Measurements from ENCODE around the gene AMOTL2. TPM values are rescaled to one million over a fixed set of nuclear protein-coding genes. Genes with fewer than 3 reads are reported as not detected.
A peak's percentile ranks its signal among the peaks of the same experiment; 100 is the strongest.

Gene AMOTL2
- 59.7 TPM for polyA plus RNA-seq (2013, experiment 1 of 2)
- 50.8 TPM for polyA plus RNA-seq (2013, experiment 2 of 2)

DNA sequence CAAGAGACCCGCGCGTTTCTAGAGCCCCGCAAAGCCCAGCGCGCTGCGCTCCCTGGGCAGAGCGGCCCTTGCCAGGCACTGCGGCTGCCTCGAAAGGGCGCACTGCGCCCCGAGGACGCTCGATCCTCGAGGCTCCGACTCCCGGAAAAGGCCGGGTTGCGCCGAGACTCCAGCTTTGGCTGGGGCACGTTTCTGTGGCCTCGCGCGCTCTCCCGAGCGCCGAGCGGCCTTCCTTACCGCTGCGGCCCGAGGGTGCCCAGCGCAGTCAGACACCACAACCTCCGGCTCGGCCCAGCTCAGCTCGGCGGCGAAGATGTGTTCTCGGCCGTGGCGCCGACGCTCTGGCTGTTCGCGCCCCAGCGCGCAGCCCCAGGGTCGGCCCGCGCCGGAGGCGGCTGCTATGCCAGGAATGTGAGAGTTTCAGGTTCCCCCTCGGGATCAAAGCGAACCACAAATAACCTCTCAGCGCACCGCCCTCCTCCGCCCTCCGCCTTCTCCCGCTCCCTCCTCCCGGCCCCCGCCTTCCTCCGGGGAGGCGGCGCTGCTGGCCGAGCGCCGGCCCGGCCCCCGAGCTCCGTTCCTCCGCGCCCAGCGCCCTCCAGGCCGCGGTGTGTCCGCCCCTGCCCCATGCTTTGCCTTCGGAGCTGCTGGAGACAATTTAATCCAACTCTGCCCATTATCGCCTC is at the start of gene AMOTL2:
Gene AMOTL2, minus strand, starts transcription at position 343 of the 686 bp plus-strand sequence. CDS start 3,014 bp downstream, outside the sequence.
- peaks cover 48% of the 10 kb centered on the region for H3K4me1 ChIP-seq (ENCODE audit: control insufficient read depth, insufficient read depth, low read length, poor library complexity, severe bottlenecking)
- H3K27ac ChIP-seq (ENCODE audit: low read depth, low read length, severe bottlenecking): peak within 1 kb of the TSS; percentile 100
- WGBS, 2 experiments (ENCODE audit: insufficient coverage in 2 of 2): 0% methylated on average over 51 to 72 of the region's 78 CpGs
- no peaks in the 10 kb centered on the region for H3K9me3 ChIP-seq (ENCODE audit: control insufficient read depth, low read length)
- peak within 1 kb of the TSS; percentile 78 for H3K4me3 ChIP-seq (ENCODE audit: extremely low read depth, insufficient read depth, low read length, poor library complexity, severe bottlenecking)
- H3K36me3 ChIP-seq (ENCODE audit: control insufficient read depth, insufficient read depth, low read length): peaks cover 38% of the 10 kb centered on the region

GRCh38 chr3:134423153-134423552 is 48.9 kb upstream of the AMOTL2 start:
- 93 to 100% methylated on average over 1 of the region's 2 CpGs for WGBS, 2 experiments (ENCODE audit: insufficient coverage in 2 of 2)
- H3K27ac ChIP-seq (ENCODE audit: low read depth, low read length, severe bottlenecking): no peak overlapping the region
- H3K36me3 ChIP-seq (ENCODE audit: control insufficient read depth, insufficient read depth, low read length): no peaks in the 10 kb centered on the region
- peaks cover 20% of the 10 kb centered on the region for H3K4me1 ChIP-seq (ENCODE audit: control insufficient read depth, insufficient read depth, low read length, poor library complexity, severe bottlenecking)
- H3K9me3 ChIP-seq (ENCODE audit: control insufficient read depth, low read length): no peaks in the 10 kb centered on the region
- no peak overlapping the region for H3K4me3 ChIP-seq (ENCODE audit: extremely low read depth, insufficient read depth, low read length, poor library complexity, severe bottlenecking)

- WGBS, 2 experiments (ENCODE audit: insufficient coverage in 2 of 2): no CpG with 5 or more reads among the region's 5 CpGs
- Histone ChIP-seq H3K27ac (ENCODE audit: low read depth, low read length, severe bottlenecking) (no peak overlapping the region), H3K4me1 (ENCODE audit: control insufficient read depth, insufficient read depth, low read length, poor library complexity, severe bottlenecking) (no peaks in the 10 kb centered on the region), H3K4me3 (ENCODE audit: extremely low read depth, insufficient read depth, low read length, poor library complexity, severe bottlenecking) (no peak overlapping the region), H3K9me3 (ENCODE audit: control insufficient read depth, low read length) (no peaks in the 10 kb centered on the region), H3K36me3 (ENCODE audit: control insufficient read depth, insufficient read depth, low read length) (no peaks in the 10 kb centered on the region)
These were observed 45.7 kb upstream of the AMOTL2 start for GRCh38 chr3:134419960-134420321.

DNA sequence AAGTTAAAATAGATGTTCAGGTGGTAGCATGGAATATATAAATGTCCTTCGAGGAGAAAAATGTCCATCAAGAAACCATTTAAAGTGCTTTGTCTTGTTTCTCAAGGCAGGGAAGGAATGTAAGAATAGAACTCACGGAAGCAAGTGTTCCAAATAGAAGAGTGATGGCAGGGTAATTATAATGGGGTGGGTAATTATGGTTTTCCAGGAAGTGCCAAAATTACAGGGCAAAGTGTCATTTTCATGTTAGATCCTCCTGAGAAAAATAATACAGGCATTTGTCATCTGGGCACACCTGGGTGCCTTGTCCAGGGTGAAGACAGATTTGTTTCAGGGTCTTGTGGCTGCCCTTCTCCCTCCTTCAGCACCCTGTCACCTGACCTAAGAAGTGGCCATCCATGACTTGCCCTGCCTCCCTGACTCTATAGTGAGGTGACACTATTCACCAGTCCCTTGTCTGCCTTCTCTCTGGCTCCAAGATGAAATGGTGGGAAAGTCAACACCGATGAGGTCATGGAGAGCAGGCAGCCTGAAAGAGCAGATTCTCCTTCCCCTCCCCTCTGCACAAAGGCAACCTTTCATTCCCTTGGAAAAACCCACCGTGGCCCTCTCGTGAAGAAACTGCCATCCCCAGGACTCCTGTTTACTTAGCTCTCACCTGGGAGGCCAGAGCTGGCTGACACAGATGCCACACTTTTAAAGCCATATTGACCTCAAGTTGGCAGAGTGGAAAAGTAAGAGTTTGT is 45.1 kb upstream of the AMOTL2 start:
- no peaks in the 10 kb centered on the region for H3K4me1 ChIP-seq (ENCODE audit: control insufficient read depth, insufficient read depth, low read length, poor library complexity, severe bottlenecking)
- 38 to 100% methylated on average over 2 to 4 of the region's 5 CpGs for WGBS, 2 experiments (ENCODE audit: insufficient coverage in 2 of 2)
- no peak overlapping the region for H3K27ac ChIP-seq (ENCODE audit: low read depth, low read length, severe bottlenecking)
- no peaks in the 10 kb centered on the region for H3K9me3 ChIP-seq (ENCODE audit: control insufficient read depth, low read length)
- no peak overlapping the region for H3K4me3 ChIP-seq (ENCODE audit: extremely low read depth, insufficient read depth, low read length, poor library complexity, severe bottlenecking)
- no peaks in the 10 kb centered on the region for H3K36me3 ChIP-seq (ENCODE audit: control insufficient read depth, insufficient read depth, low read length)

GRCh38 chr3:134409041-134409440 is 34.8 kb upstream of the AMOTL2 start:
- Histone ChIP-seq H3K4me1 (ENCODE audit: control insufficient read depth, insufficient read depth, low read length, poor library complexity, severe bottlenecking) (peaks cover 7% of the 10 kb centered on the region), H3K4me3 (ENCODE audit: extremely low read depth, insufficient read depth, low read length, poor library complexity, severe bottlenecking) (no peak overlapping the region), H3K9me3 (ENCODE audit: control insufficient read depth, low read length) (no peaks in the 10 kb centered on the region), H3K36me3 (ENCODE audit: control insufficient read depth, insufficient read depth, low read length) (no peaks in the 10 kb centered on the region), H3K27ac (ENCODE audit: low read depth, low read length, severe bottlenecking) (no peak overlapping the region)
- WGBS, 2 experiments (ENCODE audit: insufficient coverage in 2 of 2): 50% methylated on average over 1 of the region's 1 CpG; no CpG with 5 or more reads in 1 of the 2 experiments

- Histone ChIP-seq H3K4me1 (ENCODE audit: control insufficient read depth, insufficient read depth, low read length, poor library complexity, severe bottlenecking) (peaks cover 7% of the 10 kb centered on the region), H3K4me3 (ENCODE audit: extremely low read depth, insufficient read depth, low read length, poor library complexity, severe bottlenecking) (peak overlapping the region; percentile 29), H3K36me3 (ENCODE audit: control insufficient read depth, insufficient read depth, low read length) (no peaks in the 10 kb centered on the region), H3K9me3 (ENCODE audit: control insufficient read depth, low read length) (peaks cover 9% of the 10 kb centered on the region), H3K27ac (ENCODE audit: low read depth, low read length, severe bottlenecking) (peak overlapping the region; percentile 24)
- WGBS, 2 experiments (ENCODE audit: insufficient coverage in 2 of 2): 22 to 25% methylated on average over 5 to 6 of the region's 6 CpGs
These were observed 33.0 kb upstream of the AMOTL2 start for GRCh38 chr3:134407239-134407625.

GRCh38 chr3:134406331-134407238 is 32.3 kb upstream of the AMOTL2 start:
- Histone ChIP-seq H3K9me3 (ENCODE audit: control insufficient read depth, low read length) (peaks cover 15% of the 10 kb centered on the region), H3K4me1 (ENCODE audit: control insufficient read depth, insufficient read depth, low read length, poor library complexity, severe bottlenecking) (peaks cover 7% of the 10 kb centered on the region), H3K27ac (ENCODE audit: low read depth, low read length, severe bottlenecking) (peak overlapping the region; percentile 24), H3K4me3 (ENCODE audit: extremely low read depth, insufficient read depth, low read length, poor library complexity, severe bottlenecking) (peak overlapping the region; percentile 29), H3K36me3 (ENCODE audit: control insufficient read depth, insufficient read depth, low read length) (no peaks in the 10 kb centered on the region)
- 5 to 6% methylated on average over 53 to 55 of the region's 64 CpGs for WGBS, 2 experiments (ENCODE audit: insufficient coverage in 2 of 2)

DNA sequence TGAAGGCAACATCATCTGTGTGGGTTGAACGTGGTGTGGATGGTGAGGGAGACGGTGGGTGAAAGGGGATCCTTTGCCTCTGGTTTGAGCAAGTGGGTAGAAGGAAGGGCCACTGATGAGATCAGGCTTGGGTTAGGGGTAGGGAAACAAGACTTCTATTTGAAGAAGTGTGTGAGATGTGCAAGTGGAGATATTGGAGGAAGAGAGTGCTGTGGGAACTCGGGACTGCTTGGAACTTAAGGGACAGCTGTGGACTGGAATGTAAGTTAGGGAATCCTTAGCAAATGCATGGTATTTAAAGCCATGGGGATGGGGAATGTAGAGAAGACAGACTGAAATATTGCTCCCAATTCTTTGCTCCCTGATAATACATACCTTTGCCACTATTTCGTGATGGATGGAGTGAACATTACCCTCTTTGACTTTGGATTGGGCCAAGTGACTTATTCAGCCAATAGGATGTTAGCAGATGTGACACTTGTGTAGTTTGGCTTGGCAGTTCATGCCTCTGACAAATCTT is 30.2 kb upstream of the AMOTL2 start:
- Histone ChIP-seq H3K4me1 (ENCODE audit: control insufficient read depth, insufficient read depth, low read length, poor library complexity, severe bottlenecking) (peaks cover 7% of the 10 kb centered on the region), H3K36me3 (ENCODE audit: control insufficient read depth, insufficient read depth, low read length) (no peaks in the 10 kb centered on the region), H3K4me3 (ENCODE audit: extremely low read depth, insufficient read depth, low read length, poor library complexity, severe bottlenecking) (no peak overlapping the region), H3K27ac (ENCODE audit: low read depth, low read length, severe bottlenecking) (no peak overlapping the region), H3K9me3 (ENCODE audit: control insufficient read depth, low read length) (peaks cover 17% of the 10 kb centered on the region)
- WGBS, 2 experiments (ENCODE audit: insufficient coverage in 2 of 2): 90% methylated on average over 2 to 3 of the region's 4 CpGs

GRCh38 chr3:134397755-134398154 is 23.5 kb upstream of the AMOTL2 start:
- no peaks in the 10 kb centered on the region for H3K4me1 ChIP-seq (ENCODE audit: control insufficient read depth, insufficient read depth, low read length, poor library complexity, severe bottlenecking)
- H3K36me3 ChIP-seq (ENCODE audit: control insufficient read depth, insufficient read depth, low read length): no peaks in the 10 kb centered on the region
- H3K4me3 ChIP-seq (ENCODE audit: extremely low read depth, insufficient read depth, low read length, poor library complexity, severe bottlenecking): no peak overlapping the region
- no peak overlapping the region for H3K27ac ChIP-seq (ENCODE audit: low read depth, low read length, severe bottlenecking)
- peaks cover 12% of the 10 kb centered on the region for H3K9me3 ChIP-seq (ENCODE audit: control insufficient read depth, low read length)
- WGBS, 2 experiments (ENCODE audit: insufficient coverage in 2 of 2): 93 to 100% methylated on average over 1 to 3 of the region's 7 CpGs

DNA sequence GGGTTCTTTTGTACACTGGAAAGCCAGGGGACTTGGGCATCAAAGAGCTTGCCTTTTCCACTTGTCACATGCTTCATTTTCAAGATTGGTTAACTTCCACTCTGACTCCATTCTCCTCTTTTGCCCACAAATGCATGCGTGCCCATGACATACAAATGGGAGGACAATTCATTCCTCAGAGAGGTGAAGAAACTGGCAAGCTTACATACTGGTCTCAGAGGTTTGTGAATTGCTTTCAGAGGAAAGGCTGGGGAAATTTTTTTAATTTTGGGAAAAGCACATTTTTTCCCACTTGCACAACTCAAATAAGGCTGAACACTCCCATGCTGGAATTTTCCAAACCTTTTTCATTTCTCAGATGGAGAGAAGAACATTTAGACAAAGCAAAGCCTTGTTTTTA is 20.9 kb upstream of the AMOTL2 start:
- H3K9me3 ChIP-seq (ENCODE audit: control insufficient read depth, low read length): no peaks in the 10 kb centered on the region
- no peaks in the 10 kb centered on the region for H3K4me1 ChIP-seq (ENCODE audit: control insufficient read depth, insufficient read depth, low read length, poor library complexity, severe bottlenecking)
- H3K36me3 ChIP-seq (ENCODE audit: control insufficient read depth, insufficient read depth, low read length): no peaks in the 10 kb centered on the region
- H3K4me3 ChIP-seq (ENCODE audit: extremely low read depth, insufficient read depth, low read length, poor library complexity, severe bottlenecking): no peak overlapping the region
- WGBS, 2 experiments (ENCODE audit: insufficient coverage in 2 of 2): no CpG with 5 or more reads among the region's 1 CpG
- H3K27ac ChIP-seq (ENCODE audit: low read depth, low read length, severe bottlenecking): no peak overlapping the region
